Measurements from ENCODE around the gene SURF2.

The SURF2 gene

GRCh38 chr9:133382507-133383141 lies 26.3 kb downstream of the SURF2 start:
- no peak for TF ChIP-seq CTCF (conservative IDR thresholded peaks at IDR 0.05)
- H3K27ac ChIP-seq = no peak overlapping the region

GRCh38 chr9:133383438-133383837 lies 27.1 kb downstream of the SURF2 start:
- no peak for TF ChIP-seq CTCF (conservative IDR thresholded peaks at IDR 0.05)
- no peak overlapping the region for H3K27ac ChIP-seq

GRCh38 chr9:133384736-133385321 lies 28.5 kb downstream of the SURF2 start:
- no peak overlapping the region for H3K27ac ChIP-seq
- TF ChIP-seq CTCF (conservative IDR thresholded peaks at IDR 0.05) = no peak

- no peak overlapping the region for H3K27ac ChIP-seq
- no peak for TF ChIP-seq CTCF (conservative IDR thresholded peaks at IDR 0.05)
These were observed 29.1 kb downstream of the SURF2 start for GRCh38 chr9:133385452-133385851.

GRCh38 chr9:133386338-133386737 lies 30.0 kb downstream of the SURF2 start:
- no peak for TF ChIP-seq CTCF (conservative IDR thresholded peaks at IDR 0.05)
- no peak overlapping the region for H3K27ac ChIP-seq

GRCh38 chr9:133387680-133388079 lies 31.3 kb downstream of the SURF2 start:
- TF ChIP-seq CTCF (conservative IDR thresholded peaks at IDR 0.05) = no peak
- H3K27ac ChIP-seq = peak overlapping the region; percentile 45

- no peak for TF ChIP-seq CTCF (conservative IDR thresholded peaks at IDR 0.05)
- no peak overlapping the region for H3K27ac ChIP-seq
These were observed 32.7 kb downstream of the SURF2 start for GRCh38 chr9:133389025-133389557.

Data from VCaP (cell line).